UCSD-AML1 (cell line): ENCODE data around the gene SAFB2.

ENCODE experiments used
- DNase-seq: peaks from one replicate; lab custom pipeline; 2025; ENCODE audit not compliant: unreplicated experiment; lab: John Stamatoyannopoulos, UW

Gene SAFB2

DNA sequence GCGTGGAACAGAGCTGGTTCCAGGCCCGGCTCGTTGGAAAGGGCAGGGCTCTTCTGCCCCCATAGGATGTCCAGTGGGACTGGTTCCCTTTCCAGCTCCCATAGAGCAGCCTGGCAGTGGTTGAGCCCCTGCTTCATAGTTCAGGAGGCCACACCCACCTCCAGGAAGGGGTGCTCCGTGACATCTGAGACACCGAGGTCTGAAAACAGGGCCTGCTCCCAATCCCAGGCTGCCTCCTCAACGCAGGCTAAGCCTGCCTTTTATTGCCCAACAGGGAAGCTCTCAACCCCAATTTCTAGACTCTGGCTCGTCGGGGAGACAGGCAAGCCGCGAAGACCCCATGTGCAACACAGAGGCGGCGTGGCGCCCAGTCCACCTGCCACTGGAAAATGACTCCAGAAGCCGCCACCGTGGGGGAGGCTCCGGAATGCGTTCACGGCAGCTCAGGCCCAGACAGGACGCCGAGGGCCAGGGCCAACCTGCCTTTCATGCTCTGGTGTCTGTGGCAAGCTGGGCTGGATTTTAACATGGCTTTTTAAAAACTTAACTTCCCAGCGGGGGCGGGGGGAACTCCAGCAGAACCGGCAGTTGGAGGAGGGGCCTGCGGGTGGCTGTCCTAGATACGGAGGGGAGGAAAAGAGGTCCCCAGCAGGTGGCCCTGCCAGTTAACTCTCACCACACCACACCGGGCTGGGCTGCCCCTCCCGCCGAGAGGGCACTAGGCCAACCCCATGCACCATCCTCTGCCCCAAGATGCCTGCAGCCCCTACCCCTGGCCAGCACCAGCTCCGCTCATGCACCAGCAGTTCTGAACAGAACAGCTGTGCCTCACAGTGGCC lies 36.9 kb downstream of the SAFB2 start:
- DNase-seq = no peak

DNA sequence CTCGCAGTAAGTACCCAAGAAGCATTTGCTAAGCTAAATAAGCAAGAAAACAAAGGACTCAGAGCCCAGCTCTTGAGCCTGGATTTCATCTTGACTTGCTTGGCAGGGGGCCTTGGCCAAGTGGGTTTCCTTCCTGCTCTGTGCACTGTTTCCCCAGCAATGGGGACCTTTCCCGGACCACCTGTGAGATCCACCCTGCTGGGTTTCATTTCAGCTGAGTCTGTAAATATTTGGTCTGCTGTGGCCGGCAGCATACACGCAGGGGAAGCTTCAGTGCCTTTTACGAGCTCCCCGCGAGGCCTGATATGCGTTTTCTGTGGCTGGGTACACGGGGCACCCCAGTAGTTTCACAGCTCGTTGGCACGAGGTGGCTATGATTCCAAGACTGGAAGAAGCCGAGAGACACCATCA lies 42.4 kb downstream of the SAFB2 start:
- DNase-seq = no peak

DNA sequence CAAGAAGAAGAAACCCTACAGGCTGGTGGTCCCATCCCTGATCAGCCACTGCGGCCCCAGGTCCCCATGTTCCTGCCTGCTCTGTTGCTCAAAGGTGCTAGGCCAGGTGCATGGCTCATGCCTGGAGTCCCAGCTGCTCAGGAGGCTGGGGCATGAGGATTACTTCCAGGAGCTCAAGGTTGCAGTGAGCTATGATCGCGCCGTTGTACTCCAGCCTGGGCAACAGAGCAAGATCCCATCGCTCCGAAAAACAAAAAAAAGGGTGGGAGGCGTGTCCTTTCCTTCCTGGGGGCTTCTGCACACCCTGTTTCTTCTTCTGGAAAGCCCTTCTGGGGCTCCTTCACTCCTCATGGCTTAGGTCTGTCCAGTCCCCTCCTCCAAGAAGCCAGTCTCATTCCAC lies 42.9 kb downstream of the SAFB2 start:
- DNase-seq = no peak

DNA sequence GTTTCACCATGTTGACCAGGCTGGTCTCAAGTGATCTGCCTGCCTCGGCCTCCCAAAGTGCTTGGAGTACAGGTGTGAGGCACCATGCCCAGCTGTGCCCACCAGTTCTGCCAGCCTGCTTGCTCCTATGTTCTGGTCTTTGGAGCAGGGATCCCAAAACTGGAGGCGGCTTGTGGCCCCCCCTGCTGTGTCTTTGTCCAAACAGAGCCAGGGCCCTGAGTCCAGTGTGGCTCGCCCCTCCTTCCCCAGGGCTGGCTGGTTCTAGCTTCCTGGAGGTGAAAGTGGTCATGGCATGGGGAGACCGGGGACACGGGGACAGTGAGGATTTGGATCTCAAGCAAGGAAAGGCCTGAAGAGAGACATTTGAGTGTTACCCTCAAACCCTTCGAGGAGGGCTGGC lies 43.3 kb downstream of the SAFB2 start:
- no peak for DNase-seq

DNA sequence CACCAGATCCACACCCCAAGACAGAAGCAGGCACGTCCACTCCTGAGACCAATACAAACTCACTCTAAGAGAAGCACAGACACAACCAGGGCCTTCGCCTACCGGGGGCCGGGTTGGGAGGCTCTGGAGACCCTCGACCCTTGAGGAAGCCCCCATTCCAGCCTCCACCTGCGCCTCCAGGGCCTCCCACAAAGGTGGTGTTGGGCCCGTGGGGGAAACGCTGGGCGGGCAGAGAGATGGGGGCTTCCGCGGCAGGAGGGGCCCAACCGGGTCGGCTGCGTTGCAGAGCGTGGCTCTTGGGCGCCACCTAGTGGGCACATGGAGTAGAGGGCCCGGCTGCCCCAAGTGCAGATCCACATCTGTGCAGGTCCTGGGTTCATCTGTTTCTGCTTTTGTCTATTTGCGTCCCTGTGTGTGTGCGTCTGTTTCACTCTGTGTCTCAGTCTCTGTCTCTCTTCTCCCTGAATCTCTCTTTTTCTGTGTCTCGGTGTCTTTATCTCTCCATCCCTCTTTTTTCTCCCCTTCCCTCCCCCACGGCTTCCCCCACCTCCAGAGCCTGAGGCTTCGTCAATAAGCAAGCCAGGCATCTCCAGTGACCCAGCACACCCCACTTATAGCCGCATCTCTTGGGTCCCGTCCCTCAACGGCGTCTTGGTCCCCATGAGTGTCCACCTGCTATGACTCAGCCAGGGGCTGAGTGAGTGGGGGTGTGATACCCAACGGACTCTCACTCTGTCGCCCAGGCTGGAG lies 44.3 kb downstream of the SAFB2 start:
- peak; percentile 61 for DNase-seq

DNA sequence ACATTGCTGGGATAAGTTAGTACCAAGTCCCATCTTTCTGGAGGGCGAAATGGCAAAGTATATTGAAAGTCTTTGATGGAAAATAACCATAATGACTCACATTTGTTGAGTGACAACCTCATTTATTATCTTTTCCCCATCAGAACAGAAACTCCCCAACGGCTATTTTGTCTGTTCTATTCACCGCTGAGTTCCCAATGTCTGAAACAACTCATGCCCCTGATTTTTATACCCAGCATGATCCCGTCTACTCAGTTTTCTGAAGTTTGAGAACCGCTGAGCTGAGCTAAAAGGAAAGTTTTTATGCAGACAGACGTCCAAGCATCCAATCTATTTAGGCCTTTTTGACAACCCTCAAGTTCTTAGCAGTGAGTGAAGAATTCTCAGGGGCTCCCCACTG lies 47.0 kb downstream of the SAFB2 start:
- no peak for DNase-seq

DNA sequence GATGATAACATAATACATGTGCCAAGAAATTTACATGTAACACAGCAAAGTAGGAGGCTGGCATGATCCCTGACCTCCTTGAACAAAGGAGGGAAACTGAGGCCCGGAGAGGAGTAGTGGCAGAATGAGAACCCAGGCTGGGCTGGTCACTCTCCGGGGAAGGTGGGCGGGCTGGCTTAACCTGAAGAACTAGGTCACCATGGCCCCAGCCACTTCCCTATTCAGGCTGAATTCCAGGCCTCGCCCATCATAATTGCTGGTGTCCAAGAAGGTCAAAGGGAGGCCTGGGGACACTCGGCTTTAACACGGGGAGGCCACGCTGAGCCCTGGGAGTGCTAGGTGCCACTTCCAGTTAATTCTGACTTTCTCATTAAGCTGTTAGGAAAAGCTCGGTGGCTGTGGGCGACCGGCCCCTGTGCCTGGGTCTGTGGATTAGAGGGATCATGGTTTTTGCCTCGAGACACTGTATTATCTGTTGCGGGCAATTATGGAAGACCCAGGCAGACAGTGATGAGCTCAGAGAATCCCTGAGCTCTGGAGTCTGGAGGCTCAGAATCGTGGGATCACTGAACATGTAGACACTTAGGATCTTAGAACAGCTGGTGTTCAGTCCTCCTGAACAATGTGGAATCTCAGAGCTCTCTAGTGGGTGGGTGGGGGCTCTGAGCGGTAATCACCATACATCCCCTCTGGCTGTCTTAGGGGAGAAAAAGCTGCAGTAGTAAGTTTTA lies 49.9 kb downstream of the SAFB2 start:
- DNase-seq = no peak

DNA sequence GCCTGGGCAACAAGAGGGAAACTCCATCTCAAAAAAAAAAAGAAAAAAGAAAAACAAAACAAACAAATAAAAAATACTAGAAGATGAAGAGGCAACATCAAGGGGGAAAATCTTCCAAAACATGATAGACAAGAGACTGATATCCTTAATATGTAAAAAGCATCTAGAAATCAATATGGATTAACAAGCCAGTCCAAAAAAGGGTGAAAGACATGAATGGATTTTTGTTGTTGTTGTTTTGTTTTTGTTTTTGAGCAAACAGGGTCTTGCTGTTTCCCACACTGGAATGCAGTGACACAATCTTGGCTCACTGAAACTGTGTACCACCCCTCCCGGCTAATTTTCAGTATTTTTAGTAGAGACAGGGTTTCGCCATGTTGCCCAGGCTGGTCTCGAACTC lies 50.8 kb downstream of the SAFB2 start:
- DNase-seq = no peak

DNA sequence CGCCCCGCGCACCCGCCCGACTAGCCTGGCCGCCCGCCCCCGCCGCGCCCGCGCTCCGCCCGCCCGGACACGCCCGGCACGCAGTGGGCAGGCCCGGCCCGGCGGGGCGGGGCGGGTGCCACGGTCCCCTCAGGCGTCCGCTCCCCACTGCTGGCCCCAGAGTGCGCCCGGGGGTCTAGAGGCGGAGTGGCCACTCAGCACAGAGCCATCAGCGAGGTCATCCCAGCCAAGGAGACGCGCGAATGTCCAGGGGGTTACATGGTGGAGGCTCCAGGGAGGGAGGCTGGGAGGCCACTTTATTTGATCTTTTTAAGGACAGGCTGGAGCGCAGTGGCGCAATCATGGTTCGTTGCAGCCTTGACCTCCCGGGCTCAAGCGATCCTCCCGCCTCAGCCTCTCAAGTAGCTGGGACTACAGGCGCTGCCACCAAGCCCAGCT lies 54.6 kb downstream of the SAFB2 start:
- no peak for DNase-seq

DNA sequence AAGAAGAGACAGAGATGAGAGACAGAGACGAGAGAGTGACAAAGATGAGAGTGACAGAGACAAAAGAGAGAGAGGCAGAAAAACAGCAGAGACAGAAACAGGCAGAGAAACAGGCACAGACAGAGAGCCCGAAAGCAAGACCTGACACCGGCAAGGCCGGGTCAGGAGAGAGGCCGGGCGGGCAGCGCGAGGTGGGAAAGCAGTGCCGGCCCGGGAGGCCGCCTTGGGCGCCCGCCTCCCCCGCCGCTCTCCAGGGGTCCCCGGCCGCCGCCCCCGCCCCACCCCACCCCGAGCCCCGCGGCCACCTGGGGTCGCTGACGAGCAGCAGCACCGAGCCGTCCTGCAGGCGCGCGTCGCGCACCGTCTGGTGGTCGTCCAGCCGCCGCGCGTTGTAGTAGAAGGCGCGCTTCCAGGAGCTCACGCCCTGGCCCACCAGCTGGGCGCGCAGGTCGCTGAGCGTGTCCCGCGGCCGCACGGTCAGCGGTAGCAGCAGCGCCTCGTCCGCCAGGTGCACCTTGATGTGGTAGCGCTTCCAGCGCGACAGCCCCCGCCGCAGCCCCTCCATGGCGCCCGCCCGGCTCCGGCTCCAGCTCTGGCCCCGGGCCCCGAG lies 55.1 kb downstream of the SAFB2 start, which contains the start of gene TINCR:
Gene TINCR, minus strand, starts transcription at position 594 of the 610 bp plus-strand sequence.
- DNase-seq = no peak

DNA sequence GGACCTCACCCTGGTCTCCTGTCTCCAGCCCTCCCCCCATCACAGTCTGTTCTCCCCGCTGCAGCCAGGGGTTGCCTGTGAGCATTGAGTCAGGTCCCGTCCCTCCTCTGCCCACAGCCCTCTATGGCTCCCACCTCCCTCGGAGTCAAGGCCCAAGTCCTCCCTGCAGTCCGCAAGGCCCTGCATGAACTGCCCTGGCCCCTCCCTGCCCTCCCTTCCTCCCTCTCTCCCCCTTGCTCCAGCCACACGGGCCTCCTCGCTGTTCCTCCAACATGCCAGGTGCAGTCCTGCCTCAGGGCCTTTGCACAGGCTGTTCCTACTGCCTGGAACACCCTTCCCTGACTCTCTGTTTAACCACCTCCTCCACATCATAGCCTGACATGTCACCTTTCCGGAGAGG lies 57.6 kb downstream of the SAFB2 start:
- no peak for DNase-seq

DNA sequence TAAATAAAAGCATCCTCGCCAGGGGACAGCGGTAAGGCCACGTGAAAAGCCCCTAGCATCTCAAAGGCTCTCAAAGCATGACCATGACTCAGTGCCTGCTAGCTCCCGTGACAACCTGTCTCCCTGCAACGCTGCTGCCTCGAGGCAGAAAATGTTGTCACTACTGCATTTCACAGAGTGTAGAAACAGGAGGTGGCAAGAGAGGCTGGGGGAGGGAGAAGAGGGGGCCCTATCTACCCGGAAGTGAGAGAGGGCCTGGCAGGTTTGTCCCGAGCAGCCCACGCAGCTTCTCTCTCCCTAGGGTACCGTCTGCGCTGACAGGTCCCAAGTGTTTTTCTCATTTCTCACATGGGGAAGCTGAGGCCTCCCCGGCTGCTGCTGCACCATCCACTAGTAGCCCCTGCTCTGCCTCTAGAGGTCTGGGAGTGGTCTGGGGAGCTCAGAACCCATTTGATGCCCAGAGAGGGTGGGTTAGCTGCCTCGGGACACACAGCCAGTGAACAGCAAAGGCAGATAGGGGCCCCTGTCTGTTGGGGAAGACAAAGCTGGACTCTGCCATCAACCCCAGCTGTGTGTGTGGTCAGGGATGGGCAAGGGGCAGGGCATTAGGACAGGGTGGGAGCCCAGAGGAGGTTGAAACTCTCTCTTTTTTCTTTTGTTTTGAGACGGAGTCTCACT lies 58.5 kb downstream of the SAFB2 start:
- DNase-seq = no peak

DNA sequence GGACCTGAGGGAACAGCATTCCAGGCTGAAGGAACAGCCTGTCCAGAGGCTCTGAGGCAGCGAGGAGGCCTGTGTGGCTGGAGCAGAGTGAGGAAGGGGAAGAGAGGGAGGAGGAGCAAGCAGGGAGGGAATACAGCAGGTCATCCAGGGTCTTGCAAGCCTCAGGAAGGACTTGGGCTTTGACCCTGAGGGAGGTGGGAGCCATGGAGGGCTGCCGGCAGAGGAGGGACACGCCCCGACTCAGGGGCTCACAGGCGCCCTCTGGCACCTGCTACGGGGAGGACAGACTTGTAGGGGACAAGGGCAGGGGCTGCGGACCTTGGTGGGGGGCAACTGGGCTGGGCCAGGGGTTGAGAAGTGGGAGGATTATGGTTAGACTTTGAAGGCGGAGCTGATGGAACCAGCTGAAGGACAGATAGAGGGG lies 59.6 kb downstream of the SAFB2 start:
- no peak for DNase-seq

DNA sequence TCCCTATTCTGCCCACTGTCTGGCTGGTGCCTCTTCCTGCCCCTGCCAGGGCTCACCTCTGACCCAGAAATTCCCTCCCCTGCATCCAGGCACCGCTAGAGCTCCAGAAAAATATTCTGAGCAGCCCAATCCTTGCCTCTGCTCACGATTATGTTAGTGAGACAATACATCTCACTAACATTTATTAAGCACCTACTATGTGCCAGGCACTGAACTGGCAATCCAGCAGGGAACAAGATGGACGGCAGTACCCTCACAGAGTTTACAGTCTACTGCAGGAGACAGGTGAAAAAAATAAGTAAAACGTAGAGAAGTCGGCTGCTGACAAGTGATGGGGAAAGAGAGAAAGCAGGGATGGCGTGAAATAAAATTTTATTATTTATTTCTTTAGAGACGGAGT lies 60.3 kb downstream of the SAFB2 start:
- DNase-seq = no peak

DNA sequence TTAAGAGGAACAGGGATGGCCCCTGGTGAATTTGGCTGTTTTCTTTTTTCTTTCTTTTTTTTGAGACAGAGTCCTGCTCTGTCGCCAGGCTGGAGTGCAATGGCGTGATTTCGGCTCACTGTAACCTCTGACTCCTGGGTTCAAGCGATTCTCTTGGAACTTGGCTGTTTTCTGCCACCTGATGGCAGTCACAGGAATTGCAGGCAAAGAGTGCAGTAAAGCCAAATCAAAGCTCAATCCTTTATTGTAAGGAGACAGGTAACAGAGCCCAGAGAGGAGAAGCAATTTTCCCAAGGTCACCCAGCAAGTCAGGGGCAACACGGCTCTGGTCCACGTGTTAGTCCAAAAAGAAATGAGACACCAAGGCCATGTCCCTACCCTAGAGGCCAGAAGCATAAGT lies 61.0 kb downstream of the SAFB2 start:
- DNase-seq = no peak

DNA sequence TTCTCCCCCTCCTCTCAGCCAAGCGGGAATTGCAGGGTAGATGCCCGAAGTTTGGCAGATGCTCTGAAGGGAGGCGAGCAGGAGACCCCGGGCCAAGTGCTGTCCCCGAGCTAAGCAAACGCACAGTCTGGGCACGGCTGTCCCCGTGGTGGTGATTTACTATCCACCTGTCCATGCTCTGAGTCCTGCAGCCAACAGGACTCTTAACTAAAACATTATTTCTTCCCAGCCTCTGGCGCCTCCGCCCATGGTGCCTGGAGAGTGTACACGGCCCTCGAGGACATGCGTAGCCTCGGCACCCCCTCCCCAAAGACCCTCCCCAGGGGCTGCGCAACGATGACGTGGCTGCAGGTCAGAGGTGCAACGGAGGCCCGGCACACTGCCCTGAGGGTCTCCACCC lies 62.4 kb downstream of the SAFB2 start:
- no peak for DNase-seq

DNA sequence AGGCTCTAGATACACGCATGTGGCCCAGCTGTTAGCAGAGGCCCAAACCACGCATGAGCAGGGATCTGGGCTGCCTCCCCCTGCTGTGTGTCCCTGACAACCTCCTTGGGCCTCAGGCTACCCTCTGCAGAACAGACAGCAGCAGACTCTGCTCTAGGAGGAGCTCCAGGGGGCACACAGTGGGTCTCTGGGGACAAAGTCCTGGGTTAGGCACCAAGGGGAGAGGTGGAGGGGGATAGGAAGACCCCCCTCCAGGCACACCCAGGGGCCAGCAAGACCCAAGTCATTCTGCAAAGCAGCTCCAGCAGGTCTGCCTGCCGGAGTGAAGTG lies 62.8 kb downstream of the SAFB2 start:
- DNase-seq = no peak

DNA sequence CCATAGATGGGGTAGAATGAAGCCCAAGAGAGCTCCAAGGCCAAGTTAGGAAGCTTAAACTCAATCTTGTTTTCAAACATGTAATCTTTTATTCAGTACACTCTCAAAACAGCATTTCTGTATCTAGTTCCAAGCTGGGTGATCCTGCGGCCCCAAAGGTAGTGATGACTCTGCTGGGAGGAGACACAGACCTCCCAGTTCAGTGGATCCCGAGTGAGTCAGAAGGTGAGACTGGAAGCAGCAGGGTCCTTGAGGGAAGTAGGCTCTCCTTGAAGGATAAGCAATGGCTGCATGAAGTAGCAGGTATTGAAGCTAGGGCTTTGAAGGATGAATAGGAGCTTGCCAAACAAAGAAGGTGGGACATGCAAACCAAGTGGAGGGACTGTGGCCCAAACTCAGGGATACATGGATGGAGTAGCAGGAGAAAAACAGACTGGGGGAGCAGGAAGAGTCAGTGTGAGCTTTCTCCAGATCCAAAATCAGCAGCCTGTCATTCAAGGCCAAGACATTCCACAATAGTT lies 64.4 kb downstream of the SAFB2 start:
- no peak for DNase-seq

DNA sequence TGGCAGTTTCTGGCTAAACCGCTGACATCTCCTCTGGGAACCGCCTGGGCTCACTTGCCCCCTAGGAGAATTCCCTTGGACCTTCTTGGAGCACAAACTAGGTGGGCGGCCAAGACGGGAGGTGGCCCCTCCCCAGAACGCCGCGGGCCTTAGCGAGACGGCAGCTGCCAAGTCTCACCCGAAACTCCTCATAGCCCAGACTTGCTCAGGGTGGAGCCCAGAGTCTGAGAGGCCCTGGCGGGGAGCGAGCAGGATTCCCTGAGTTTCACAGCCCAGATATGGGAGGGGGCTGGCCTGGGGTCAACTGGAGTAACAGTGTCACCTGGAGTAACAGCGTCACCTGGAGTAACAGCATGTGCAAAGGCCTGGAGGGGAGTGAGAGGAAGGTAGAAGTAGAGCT lies 64.9 kb downstream of the SAFB2 start:
- DNase-seq = no peak

DNA sequence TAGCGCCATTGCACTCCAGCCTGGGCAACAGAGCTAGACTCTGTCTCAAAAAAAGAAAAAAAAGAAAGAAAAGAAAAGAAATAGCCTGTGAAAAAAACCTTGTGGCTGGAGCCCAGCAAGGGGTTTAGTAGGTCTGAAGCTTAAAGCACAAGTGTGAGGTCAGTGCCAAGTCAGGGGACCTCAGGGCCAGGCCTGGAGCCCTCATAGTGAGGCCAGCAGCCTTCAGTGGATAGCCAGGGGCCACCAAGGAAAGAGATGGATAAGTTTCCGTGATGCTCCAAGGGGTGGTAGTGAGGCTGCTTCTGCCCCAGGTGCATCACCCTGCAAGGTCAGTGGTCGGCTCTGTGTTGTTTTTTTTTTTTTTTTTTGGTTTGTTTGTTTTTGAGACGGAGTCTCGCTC lies 67.7 kb downstream of the SAFB2 start:
- no peak for DNase-seq

DNA sequence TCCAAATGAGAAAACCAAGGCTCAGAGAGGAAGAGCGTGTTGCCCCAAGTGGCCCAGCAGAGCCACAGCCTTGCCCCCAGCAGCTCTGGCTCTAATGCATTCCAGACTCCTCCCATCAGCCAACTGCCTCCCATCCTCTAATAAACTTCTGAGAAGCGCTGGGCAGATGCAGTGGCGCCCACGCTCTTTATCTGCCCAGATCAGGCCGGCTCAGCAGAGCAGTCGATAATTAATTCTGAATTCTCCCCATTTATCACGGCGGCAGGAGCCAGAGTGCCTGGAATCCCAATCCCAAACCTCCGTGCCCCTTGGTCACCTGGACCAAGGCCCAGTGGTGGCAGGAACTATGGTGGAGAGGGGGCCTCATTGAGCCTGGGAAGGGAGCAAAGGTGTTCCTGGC lies 68.7 kb downstream of the SAFB2 start:
- DNase-seq = no peak
